Measurements from ENCODE around the gene SREBF1.

Gene SREBF1

DNA sequence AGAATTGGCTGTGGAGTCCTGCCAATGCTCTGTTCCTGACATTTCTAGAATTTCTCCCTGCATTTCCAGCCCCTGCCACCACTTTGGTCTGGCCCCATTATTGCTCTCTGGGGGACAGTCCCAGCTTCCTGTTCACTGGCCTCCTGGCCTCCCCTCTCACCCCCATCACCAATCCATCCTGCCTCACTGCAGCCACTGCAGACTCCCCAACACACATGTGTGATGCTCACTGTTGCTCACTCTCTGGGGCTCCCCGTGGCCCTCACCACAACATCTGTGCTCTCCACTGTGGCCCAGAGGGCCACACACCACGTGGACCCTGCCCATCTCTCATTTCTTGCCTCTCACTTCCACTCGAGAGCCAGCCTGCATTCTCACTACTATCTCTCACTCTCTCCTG, 64.6 kb downstream of the SREBF1 start:
- DNase-seq: no peak

DNA sequence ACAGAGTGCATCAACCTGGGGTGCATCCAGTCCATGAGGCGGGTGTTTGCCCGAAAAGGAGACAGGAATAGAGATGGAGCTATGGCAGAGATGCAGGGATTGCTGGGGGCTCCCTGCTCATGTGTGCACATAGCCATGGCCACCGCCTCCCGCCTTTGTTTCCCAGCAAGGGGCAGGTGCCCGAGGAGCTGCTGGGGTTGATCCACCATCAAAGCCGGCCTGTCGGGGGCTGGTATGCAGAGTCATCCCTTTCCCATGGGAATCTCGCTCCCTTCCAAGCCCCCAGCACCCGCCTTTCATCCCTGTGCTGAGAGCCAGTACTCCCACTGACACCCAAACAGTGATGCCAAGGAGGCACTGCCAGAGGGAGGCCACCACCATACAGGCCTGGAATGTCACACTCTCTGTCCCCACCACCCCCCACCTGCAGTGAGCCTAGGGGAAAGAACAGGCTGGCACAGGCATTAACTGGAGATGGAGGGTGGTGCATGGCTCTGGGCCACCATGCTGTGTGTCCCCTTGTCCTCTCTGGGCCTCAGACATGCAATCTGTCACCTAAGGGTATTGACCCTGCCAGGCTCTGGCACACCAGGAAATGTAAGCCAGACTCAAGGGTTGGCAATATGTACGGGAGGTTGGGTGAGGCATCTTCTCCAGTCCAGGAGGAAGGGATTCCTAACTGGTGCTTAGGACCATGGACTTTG, 65.1 kb downstream of the SREBF1 start:
- DNase-seq: no peak

DNA sequence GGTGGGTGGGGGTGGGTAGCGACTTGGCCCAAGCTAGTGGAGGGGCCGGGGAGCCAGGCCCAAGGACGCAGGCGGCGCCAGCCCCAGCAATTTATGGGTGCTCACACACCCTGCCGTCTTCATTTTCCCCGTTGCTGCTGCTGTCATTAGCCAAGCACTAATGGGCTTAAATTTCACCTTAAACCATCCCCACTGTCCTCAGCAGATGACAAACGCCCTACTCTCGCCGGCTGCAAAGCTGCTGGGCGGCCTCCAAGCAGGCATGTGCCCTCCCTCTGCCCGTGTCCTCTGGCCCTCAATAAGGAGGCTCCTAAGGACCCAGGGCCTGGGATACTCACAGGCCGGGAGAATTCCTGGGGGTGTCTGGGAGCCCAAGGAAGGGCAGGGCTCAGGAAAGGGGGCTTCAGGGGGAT, 66.1 kb downstream of the SREBF1 start:
- no peak for DNase-seq

DNA sequence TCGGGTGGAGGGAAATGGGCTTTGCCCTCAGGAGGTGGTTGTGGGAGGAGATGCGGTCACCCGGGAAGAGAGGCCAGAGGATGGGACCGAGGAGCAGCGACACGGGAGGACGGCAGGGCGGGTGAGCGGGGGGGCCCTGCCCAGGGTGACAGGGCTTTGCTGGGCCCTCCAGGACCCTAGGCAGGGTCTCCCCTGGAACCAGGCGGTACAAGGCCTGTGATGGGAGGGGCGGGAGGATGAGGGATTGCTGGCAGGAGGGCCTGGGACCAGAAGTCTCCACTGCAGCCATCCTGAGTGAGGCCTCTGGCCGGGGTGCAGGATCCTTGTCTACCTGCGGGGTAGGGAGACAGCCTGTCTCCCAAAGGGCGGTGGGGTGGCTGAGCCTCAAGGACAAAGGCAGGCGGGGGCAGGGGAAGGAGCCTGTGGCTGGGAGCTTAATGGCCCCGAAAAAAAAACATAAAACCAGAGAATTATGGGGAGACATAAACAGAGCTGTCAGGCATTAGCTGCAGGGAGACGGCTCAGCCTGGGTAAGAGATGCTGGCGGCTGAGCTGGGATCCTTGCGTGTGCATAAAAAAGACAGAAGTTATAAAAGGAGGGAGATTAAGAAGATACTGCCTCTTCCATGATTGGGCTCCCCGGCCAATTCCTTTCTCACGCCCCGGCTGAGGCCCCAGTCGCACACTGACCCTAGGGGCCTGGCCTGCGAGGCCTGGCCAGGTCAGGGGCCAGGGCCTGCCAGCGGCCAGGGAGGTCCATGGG, 66.7 kb downstream of the SREBF1 start:
- DNase-seq: no peak

DNA sequence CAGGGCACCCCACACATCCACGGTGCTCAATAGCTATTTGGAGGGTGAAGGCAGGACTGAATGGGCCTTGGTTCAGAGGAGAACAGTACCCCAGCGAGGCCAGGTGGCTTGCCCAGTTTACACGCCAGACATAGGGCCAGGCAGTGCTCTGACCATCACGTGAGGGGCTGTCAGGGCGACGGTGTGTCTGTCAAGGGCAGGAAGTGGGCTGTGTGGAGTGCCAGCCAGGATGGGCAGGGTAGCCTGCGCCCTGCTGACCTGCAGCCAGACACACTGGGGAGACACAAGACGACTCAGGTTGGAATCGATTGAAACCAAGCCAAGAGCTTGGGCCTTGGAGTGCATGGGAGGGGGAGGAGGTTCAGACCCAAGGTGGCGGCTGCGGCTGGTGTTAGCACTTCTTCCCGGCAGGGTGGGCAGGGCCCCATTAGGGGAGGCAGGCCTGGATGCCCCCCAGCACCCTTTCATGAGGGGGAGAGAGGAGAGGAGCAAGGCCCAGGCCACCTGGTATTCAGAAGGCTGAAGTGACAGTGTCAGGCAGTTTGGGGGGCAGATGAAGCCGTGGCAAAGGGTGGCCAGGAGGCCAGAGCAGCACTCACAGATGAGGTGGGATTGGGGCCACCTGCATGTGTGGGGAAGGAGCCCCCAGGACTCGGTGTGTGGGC, 68.2 kb downstream of the SREBF1 start:
- no peak for DNase-seq

DNA sequence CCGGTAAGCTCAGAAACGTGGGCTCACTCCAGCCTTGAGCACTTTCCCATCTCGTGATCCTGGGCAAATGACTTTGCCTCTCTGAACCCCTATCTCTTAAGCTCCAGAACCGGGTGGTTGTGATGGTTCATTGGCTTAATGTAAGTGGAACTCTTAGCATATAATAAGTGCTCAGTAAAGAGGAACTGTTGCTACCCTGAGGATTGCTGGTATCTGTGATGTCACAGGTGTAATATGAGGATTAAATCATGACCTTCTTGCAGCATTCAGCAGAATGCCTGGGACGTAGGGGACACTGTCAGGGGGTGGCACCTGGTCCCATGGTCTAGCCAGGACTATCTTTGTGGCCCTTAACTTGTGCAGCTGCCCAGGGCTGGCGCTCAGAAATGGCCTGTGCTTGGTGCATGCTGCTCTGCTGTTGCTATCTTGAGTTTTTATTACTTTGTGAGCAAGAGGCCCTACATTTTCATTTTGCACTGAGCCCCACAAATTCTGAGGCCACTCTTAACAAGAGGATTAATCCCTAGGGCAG, 68.8 kb downstream of the SREBF1 start:
- no peak for DNase-seq

DNA sequence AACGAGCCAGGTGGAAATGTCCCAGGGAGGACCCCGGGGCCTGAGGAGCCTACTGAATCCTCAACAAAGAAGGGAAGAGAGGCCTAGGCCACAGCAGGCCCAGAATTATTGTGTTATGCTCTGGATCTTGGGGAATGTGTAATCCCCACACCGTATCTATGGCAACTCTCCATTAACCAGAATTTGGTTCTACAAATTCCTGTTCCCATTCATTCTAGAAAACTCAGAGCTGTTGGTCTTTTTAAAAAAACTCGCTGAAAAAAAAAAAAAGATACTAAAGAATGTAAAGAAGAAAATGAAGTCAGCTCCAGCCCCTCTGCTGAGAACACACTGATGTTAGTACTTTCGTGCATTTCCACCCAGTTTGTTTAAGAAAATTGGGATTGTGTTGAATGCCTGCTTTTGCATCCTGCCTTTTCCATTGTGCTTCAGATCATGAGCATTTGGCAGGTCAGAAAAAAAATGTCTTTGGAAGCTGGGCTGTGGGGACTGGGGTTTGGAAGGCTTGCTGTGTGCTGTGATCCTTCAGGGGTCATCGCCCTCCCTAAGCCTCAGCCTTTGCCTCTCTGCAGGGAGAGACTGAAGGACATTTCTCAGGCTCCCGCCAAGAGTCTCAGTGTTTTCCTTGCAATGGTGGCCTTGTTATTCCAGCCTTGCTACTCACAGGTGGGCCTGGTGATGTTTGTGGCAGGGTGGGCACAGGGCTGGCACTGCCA, 69.5 kb downstream of the SREBF1 start:
- DNase-seq: no peak

DNA sequence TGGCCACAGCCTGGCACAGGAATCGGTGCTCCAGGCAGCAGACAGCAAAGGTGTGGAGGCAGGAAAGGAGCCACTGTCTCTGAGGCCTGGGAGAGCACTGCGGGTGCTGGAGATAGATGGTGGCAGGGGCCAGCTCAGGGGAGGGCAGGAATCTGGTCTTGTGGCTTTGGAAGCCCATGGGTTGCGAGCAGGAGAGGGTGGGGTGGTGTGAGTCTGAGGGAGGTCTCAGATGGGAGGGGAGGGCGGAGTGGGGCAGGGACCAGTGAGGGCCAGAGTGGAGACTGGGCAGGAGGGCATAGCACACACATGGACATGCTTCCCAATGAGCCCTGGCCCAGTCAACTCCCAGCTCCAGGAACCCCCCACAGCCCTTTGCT, 70.1 kb downstream of the SREBF1 start:
- no peak for DNase-seq

DNA sequence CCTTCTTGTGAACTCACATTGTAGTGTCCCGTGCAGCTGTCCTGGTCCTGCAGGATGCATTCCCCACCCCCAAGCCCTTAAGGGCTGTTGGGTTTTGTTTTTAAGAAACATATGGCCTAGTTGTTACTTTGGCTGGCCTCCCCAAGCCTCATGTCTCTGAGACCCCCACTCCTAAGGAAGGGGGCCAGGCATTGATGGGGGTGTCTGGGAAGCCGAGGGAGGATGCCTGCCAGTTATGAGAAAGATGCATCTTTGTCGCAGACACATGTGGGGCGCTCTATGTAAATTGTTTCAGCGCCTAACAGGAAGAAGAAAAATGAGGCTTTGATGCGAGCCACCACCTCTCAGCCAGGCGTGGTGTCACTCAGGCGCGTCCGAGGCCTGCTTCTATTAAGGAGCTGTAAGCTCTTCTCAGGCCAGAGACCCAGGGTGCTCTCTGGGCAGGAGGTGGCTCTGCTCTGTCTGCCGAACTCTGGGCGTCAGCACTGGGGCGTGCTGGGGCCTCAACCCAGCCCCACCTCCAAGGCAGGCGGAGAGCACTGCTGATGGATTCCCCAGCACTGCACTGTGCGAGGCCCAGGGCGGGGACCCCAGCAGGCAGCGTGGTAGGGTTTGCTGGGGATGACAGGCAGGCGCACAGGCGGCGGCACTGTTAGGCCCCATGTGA, 70.6 kb downstream of the SREBF1 start:
- peak in 1 of 2 donors; percentile 36 for DNase-seq

DNA sequence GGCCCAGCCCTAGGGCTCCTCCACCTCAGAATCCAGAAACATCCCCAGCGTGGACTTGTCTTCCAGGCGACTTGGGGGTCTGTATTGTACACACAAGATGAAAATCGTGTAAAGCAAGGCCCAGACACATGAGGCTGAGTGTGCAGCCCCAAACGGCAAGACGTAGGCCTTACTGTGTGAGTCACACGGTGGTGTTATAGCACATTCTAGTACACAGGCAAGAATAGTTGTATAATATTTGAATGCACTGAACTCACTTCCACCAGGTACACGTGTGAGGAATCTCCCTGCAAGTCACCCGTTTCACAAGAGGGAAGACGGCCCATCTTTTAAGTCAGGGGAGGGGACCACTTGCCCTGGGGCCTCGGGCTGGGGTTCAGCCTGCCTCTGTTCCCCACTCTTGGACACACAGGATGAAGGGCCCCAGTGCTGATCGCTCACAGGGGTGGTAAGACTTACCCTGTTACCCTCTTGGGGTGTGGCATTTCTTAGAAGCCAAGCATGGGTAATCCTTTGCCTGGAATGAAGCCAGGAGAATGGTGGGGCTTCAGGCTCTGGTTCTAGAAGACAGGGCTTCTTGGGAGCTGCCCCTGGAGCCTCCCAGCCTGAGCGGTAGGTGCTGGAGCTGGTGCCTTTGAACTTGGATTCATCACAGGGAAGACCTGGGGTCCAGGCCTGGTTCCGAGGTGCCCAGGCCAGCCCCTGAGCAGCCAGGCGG, 71.3 kb downstream of the SREBF1 start:
- DNase-seq: no peak

DNA sequence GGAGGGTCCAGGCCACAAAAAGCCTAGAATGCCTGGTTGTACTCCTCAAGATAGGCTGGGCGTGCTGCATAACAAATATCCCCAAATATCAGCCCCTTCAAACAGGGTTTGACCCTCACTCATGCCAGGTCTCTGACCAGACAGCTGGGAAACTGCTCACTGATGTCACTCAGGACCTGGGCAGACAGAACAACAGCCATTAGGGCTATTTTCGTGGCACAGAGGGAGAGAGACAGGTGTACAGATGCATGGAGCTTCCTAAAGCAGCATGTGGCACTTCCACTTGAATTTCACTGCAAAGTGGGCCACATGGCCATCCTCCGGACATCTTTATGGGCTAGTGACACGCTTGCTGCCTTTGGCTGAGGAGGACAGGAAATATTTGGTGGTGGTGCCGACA, 73.1 kb downstream of the SREBF1 start:
- no peak for DNase-seq

DNA sequence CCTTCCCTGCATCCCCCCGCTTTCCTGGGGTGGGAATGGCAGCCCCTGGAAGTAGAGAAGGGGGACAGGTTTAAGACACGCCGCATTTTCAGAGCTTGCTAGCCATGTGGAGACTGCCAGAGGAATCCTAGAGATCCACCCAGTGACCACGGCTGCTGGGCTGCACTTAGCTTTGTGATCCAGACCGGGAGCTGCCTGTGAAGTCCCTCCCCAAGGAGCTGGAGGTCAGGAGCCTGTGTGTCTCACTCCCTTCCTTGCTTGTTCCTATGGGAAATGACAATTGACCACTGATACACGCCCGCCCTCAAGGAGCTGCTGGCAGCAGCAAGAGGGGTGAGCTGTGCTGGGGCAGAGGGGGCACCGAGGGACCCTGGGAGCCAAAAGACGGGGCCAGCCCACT, 73.7 kb downstream of the SREBF1 start:
- no peak for DNase-seq

DNA sequence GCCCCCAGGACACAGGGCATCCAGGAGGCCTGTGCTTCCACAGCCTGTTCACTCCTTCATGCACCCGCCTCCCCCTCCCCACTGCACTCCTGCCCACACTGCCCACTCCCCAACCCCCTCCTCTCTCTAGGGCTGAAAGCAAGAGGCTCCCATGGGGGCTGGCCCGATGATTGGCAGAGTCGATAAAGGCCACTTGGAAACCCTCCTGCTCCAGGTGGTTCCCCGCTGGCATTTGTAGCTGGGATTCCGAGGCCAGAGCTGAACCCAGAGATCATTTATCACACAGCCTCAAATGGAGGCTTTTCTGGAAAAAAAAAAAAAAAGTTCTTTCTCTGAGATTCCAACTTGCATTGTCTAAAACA, 74.1 kb downstream of the SREBF1 start:
- no peak for DNase-seq

Measured in CD4-positive, alpha-beta T cell treated with Interleukin-1 beta for 1 hour (primary cell).